ENCODE data around the gene CALN1.

Gene CALN1

GRCh38 chr7:72316148-72316547, 96.0 kb downstream of the CALN1 start:
- H2AFZ ChIP-seq (ENCODE audit: low read length), result no peak overlapping the region
- no peaks in the 10 kb centered on the region for H3K9me2 ChIP-seq (replicated peaks; ENCODE audit: insufficient read depth, low read length)

GRCh38 chr7:72313906-72314305, 98.2 kb downstream of the CALN1 start:
- H3K36me3 ChIP-seq (replicated peaks; ENCODE audit: insufficient read depth, low read length), result no peaks in the 10 kb centered on the region
- H3K4me2 ChIP-seq (ENCODE audit: low read depth, low read length), result no peak overlapping the region
- H3K9me3 ChIP-seq (replicated peaks; ENCODE audit: insufficient read depth, low read length), result no peaks in the 10 kb centered on the region
- no peak overlapping the region for H3K4me3 ChIP-seq (ENCODE audit: low read length)
- no peak overlapping the region for H2AFZ ChIP-seq (ENCODE audit: low read length)
- no peaks in the 10 kb centered on the region for H3K9me2 ChIP-seq (replicated peaks; ENCODE audit: insufficient read depth, low read length)
- no peaks in the 10 kb centered on the region for H4K20me1 ChIP-seq (ENCODE audit: insufficient read depth, low read length)
- H3K27ac ChIP-seq (ENCODE audit: low read length), result no peak overlapping the region
- no peak for DNase-seq
- H3K4me1 ChIP-seq (ENCODE audit: low read length), result no peaks in the 10 kb centered on the region
- TF ChIP-seq CTCF (IDR thresholded peaks at IDR 0.05; ENCODE audit: low read length) (no peak), EZH2 (optimal IDR thresholded peaks at IDR 0.05; ENCODE audit: low read depth, low read length) (no peak), EZH2phosphoT487 (IDR thresholded peaks at IDR 0.05; ENCODE audit: low read length) (no peak)
- no peaks in the 10 kb centered on the region for H3F3A ChIP-seq (ENCODE audit: insufficient read depth, low read length)
- no peak overlapping the region for H3K9ac ChIP-seq (ENCODE audit: low read length)
- H3K27me3 ChIP-seq (replicated peaks; ENCODE audit: insufficient read depth, low read length), result no peaks in the 10 kb centered on the region
- no peaks in the 10 kb centered on the region for H3K79me2 ChIP-seq (ENCODE audit: low read length)

More at GRCh38 chr7:72316148-72316547, 96.0 kb downstream of the CALN1 start:
- H3F3A ChIP-seq (ENCODE audit: insufficient read depth, low read length), result no peaks in the 10 kb centered on the region
- no peaks in the 10 kb centered on the region for H3K27me3 ChIP-seq (replicated peaks; ENCODE audit: insufficient read depth, low read length)
- TF ChIP-seq EZH2 (optimal IDR thresholded peaks at IDR 0.05; ENCODE audit: low read depth, low read length), result no peak
- no peak for TF ChIP-seq CTCF (IDR thresholded peaks at IDR 0.05; ENCODE audit: low read length)
- TF ChIP-seq EZH2phosphoT487 (IDR thresholded peaks at IDR 0.05; ENCODE audit: low read length), result no peak
- H3K27ac ChIP-seq (ENCODE audit: low read length), result no peak overlapping the region
- no peak for DNase-seq
- no peak overlapping the region for H3K4me2 ChIP-seq (ENCODE audit: low read depth, low read length)
- no peak overlapping the region for H3K9ac ChIP-seq (ENCODE audit: low read length)
- no peaks in the 10 kb centered on the region for H3K79me2 ChIP-seq (ENCODE audit: low read length)
- H4K20me1 ChIP-seq (ENCODE audit: insufficient read depth, low read length), result no peaks in the 10 kb centered on the region
- H3K9me3 ChIP-seq (replicated peaks; ENCODE audit: insufficient read depth, low read length), result no peaks in the 10 kb centered on the region
- H3K4me1 ChIP-seq (ENCODE audit: low read length), result no peaks in the 10 kb centered on the region
- no peak overlapping the region for H3K4me3 ChIP-seq (ENCODE audit: low read length)
- H3K36me3 ChIP-seq (replicated peaks; ENCODE audit: insufficient read depth, low read length), result no peaks in the 10 kb centered on the region

GRCh38 chr7:72310301-72310700, 101.8 kb downstream of the CALN1 start:
- Histone ChIP-seq H3K9me2 (replicated peaks; ENCODE audit: insufficient read depth, low read length) (no peaks in the 10 kb centered on the region), H3K27ac (ENCODE audit: low read length) (no peak overlapping the region), H3K36me3 (replicated peaks; ENCODE audit: insufficient read depth, low read length) (no peaks in the 10 kb centered on the region), H4K20me1 (ENCODE audit: insufficient read depth, low read length) (no peaks in the 10 kb centered on the region), H3K4me2 (ENCODE audit: low read depth, low read length) (no peak overlapping the region), H3K9me3 (replicated peaks; ENCODE audit: insufficient read depth, low read length) (no peaks in the 10 kb centered on the region), H2AFZ (ENCODE audit: low read length) (no peak overlapping the region), H3K4me1 (ENCODE audit: low read length) (no peaks in the 10 kb centered on the region), H3F3A (ENCODE audit: insufficient read depth, low read length) (no peaks in the 10 kb centered on the region), H3K27me3 (replicated peaks; ENCODE audit: insufficient read depth, low read length) (no peaks in the 10 kb centered on the region), H3K4me3 (ENCODE audit: low read length) (no peak overlapping the region), H3K9ac (ENCODE audit: low read length) (no peak overlapping the region), H3K79me2 (ENCODE audit: low read length) (no peaks in the 10 kb centered on the region)
- TF ChIP-seq CTCF (IDR thresholded peaks at IDR 0.05; ENCODE audit: low read length), result no peak
- TF ChIP-seq EZH2 (optimal IDR thresholded peaks at IDR 0.05; ENCODE audit: low read depth, low read length), result no peak
- TF ChIP-seq EZH2phosphoT487 (IDR thresholded peaks at IDR 0.05; ENCODE audit: low read length), result no peak
- DNase-seq, result no peak
